ENCODE results near the gene GRIP1.
"Not testable (repeated sequence)": the region's sequence is repeated elsewhere in the genome, so short reads cannot be mapped to it uniquely, and the experiment has no call there.

Gene GRIP1

GRCh38 chr12:66314278-66314677 lies 364.6 kb downstream of the GRIP1 start:
- H3K36me3 ChIP-seq (replicated peaks) = peaks cover 2% of the 10 kb centered on the region
- H3K27me3 ChIP-seq (replicated peaks) = no peaks in the 10 kb centered on the region
- no peak overlapping the region for H3K4me3 ChIP-seq (ENCODE audit: low read depth, low read length)
- TF ChIP-seq CTCF (IDR thresholded peaks at IDR 0.05; ENCODE audit: low read depth, low read length, missing control alignments) = no peak
- in situ Hi-C loops (cut with HindIII; ENCODE audit: low pct_ligation_motif_present, low sequenced_read_pairs) = no loop called here
- no peak overlapping the region for H3K27ac ChIP-seq
- DNase-seq = no peak

- H3K27me3 ChIP-seq (replicated peaks) = no peaks in the 10 kb centered on the region
- H3K4me3 ChIP-seq (ENCODE audit: low read depth, low read length) = no peak overlapping the region
- peaks cover 2% of the 10 kb centered on the region for H3K36me3 ChIP-seq (replicated peaks)
- no peak overlapping the region for H3K27ac ChIP-seq
- no peak for DNase-seq
- TF ChIP-seq CTCF (IDR thresholded peaks at IDR 0.05; ENCODE audit: low read depth, low read length, missing control alignments) = no peak
- in situ Hi-C loops (cut with HindIII; ENCODE audit: low pct_ligation_motif_present, low sequenced_read_pairs) = no loop called here
Measured at GRCh38 chr12:66312189-66312588, 366.7 kb downstream of the GRIP1 start.

GRCh38 chr12:66309606-66310005 lies 369.3 kb downstream of the GRIP1 start:
- Histone ChIP-seq H3K27me3 (replicated peaks) (no peaks in the 10 kb centered on the region), H3K27ac (no peak overlapping the region), H3K36me3 (replicated peaks) (peaks cover 2% of the 10 kb centered on the region), H3K4me3 (ENCODE audit: low read depth, low read length) (no peak overlapping the region)
- in situ Hi-C loops (cut with HindIII; ENCODE audit: low pct_ligation_motif_present, low sequenced_read_pairs) = no loop called here
- no peak for DNase-seq
- TF ChIP-seq CTCF (IDR thresholded peaks at IDR 0.05; ENCODE audit: low read depth, low read length, missing control alignments) = no peak

DNA sequence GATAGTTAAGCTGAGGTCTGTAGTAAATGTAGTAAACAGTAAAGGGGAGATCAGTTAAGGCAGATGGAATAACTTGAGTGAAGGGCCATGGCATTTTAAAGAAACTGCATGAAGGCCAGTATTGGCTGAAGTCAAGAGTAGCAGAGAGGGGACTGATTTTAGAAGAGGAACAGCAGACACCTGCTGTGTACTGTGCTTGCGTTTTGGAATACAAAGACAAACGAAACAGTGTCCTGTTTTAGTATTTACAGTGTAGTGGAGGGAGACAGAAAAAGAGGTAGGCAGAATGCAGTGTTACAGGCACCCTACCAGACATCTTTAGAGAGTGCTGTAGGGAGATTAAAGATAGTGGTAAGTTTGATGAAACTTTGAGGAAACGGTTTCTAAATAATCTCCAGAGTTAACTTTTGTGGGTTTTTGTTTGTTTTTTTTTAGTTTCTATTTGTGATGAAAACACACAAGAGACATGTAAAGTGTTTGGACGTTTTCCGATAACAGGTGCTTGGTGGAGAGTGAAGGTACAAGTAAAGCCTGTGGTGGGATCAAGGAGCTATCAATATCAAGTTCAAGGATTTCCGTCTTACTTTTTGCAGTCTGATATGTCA lies 374.5 kb downstream of the GRIP1 start:
- Histone ChIP-seq H3K4me3 (ENCODE audit: low read depth, low read length) (no peak overlapping the region), H3K36me3 (replicated peaks) (no peaks in the 10 kb centered on the region), H3K27ac (no peak overlapping the region), H3K27me3 (replicated peaks) (no peaks in the 10 kb centered on the region)
- DNase-seq = no peak
- in situ Hi-C loops (cut with HindIII; ENCODE audit: low pct_ligation_motif_present, low sequenced_read_pairs) = no loop called here
- no peak for TF ChIP-seq CTCF (IDR thresholded peaks at IDR 0.05; ENCODE audit: low read depth, low read length, missing control alignments)

DNA sequence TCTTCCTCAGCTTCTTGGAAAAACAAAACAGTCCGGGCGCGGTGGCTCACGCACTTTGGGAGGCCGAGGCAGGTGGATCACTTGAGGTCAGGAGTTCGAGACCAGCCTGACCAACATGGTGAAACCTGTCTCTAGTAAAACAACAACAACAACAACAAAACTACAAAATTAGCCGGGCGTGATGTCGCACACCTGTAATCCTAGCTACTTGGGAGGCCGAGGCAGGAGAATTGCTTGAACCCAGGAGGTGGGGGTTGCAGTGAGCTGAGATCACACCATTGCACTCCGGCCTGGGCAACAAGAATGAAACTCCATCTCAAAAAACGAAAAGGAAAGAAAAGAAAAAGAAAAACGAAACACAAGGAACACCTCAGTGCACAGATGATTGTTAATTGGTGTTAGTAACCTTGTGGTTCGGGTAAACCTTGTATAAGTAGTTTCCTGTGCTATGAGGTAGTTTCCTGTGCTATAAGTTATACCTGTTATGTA lies 375.5 kb downstream of the GRIP1 start:
- H3K27me3 ChIP-seq (replicated peaks); in situ Hi-C loops (cut with HindIII; ENCODE audit: low pct_ligation_motif_present, low sequenced_read_pairs); DNase-seq; H3K36me3 ChIP-seq (replicated peaks); H3K27ac ChIP-seq: not testable (repeated sequence)
- peak overlapping the region; percentile 75 for H3K4me3 ChIP-seq (ENCODE audit: low read depth, low read length)

GRCh38 chr12:66302827-66303169 lies 376.1 kb downstream of the GRIP1 start:
- in situ Hi-C loops (cut with HindIII; ENCODE audit: low pct_ligation_motif_present, low sequenced_read_pairs) = no loop called here
- no peak for DNase-seq
- H3K27ac ChIP-seq = no peak overlapping the region
- H3K27me3 ChIP-seq (replicated peaks) = no peaks in the 10 kb centered on the region
- no peaks in the 10 kb centered on the region for H3K36me3 ChIP-seq (replicated peaks)
- no peak for TF ChIP-seq CTCF (IDR thresholded peaks at IDR 0.05; ENCODE audit: low read depth, low read length, missing control alignments)
- peak overlapping the region; percentile 75 for H3K4me3 ChIP-seq (ENCODE audit: low read depth, low read length)
